HG02840 (cell line): ENCODE measurements around the gene CST4.
"Not testable (repeated sequence)": the region's sequence is repeated elsewhere in the genome, so short reads cannot be mapped to it uniquely, and the experiment has no call there.

ENCODE experiments used
- ATAC-seq: cut with Tn5 transposase; IDR thresholded peaks from one replicate; pipeline ENCODE4 v1.9.1; 2021; ENCODE audit warnings: mild to moderate bottlenecking, moderate library complexity, moderate number of reproducible peaks; ENCODE audit not compliant: unreplicated experiment, low FRiP score

The CST4 gene

DNA sequence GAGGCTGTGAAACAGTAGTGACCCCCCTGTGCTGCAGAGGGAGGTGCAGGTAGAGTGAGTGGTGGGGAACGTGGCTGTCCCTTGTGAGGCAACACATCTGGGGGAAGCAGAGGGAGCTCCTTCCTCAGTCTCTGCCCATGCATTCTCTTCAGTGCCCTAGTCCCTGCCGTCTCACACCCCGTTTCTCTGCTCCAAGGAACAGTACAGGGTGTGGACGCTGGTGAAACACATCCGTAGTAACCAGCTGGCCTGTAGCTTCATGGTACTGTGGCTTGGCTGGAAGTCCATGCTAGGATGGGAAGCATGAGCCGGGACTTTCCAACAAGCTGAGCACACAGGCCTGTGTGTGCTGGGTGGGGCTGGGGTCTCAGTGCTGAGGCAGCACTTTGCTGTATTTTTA, 25.7 kb downstream of the CST4 start:
- ATAC-seq = no peak

DNA sequence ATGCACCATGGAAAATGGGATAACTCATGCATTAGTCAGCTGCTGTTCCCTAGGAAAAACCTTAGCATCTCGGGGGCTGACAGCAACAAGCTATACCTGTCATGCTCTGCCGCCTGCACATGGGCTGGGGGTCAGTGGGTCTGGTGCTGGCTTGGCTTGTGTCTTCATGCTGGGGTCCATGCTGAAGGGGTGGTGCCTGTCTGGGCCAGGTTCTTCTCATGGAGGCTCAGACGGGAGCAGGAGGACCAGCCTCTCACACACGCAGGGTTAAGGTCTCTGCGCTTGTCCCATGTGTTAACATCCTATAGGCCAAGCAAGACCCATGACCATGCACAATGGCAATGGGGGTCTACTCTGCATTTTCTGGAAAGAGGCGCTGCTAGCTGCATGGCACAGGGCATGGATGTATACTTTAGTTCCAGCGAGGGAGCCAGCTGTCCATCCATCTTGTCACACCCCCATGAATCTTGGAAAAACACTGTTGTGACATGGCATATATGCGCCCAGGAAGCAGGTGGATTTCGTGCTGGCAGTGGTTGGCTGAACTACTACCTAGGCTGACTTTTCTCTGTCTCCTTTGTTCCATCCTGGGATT, 26.5 kb downstream of the CST4 start:
- ATAC-seq = no peak

DNA sequence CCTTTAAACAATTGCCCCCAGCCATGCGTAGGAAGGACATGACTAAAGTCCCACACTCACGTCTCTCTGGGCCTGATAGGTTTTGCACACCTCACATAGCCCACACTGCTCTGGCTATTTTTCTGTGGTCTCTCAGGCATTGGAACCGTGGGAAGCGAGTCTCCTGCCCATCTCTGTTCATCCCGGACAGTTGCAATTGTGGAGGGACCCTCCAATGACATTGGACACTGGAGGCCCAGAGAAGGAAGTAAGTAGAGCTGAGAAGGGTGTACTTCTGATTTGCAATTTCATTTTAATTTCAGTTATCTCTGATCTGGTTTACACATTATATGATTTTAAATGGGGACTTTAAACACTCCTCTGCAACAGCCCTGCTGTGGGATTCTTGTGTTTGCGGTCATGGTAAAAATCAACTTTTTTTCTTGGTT, 27.8 kb downstream of the CST4 start:
- no peak for ATAC-seq

DNA sequence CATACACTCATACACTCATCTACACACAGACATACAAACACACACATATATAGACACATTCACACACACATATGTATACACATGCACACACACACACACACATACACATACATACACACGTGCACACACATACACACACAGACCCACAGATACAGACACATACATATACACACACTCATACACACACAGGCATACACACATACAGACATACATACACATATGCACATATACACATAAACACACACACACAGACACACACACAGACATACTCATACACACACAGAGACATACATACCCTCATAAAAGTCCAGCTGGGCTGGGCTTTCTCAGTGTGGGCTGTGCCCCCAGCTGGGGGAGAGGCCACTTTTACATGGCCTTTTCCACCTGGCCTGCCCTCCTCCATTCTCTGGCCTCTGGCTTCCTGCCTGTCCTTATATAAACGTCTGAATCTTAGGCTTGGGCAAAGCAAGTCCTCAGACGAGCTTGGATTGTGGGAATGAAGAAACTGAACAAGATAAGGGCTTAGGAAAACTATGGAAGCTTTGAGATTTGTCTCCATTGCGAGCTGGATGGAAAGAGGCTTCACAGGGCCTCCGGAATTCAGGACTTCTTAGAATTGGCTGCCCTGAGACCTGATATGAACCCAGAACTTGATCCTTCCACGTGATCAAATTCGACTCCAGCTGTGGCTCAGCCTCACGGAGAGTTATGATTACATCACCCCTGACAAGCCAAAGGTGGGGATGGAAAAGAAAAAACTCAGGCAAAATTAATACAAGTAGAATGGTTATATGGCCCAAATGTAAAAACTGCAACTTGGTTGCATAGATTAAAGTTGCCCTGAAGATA, 28.6 kb downstream of the CST4 start:
- ATAC-seq = no peak

DNA sequence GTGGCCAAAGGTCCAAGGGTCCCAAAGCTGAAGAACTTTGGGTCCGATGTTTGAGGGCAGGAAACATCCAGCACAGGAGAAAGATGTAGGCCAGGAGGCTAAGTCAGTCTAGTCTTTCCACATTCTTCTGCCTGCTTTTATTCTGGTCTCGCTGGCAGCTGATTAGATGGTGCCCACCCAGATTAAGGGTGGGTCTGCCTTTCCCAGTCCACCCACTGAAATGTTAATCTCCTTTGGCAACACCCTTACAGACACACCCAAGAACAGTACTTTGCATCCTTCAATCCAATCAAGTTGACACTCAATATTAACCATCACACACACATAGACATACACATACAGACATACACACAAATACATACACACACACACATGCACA, 29.2 kb downstream of the CST4 start:
- not testable (repeated sequence) for ATAC-seq

DNA sequence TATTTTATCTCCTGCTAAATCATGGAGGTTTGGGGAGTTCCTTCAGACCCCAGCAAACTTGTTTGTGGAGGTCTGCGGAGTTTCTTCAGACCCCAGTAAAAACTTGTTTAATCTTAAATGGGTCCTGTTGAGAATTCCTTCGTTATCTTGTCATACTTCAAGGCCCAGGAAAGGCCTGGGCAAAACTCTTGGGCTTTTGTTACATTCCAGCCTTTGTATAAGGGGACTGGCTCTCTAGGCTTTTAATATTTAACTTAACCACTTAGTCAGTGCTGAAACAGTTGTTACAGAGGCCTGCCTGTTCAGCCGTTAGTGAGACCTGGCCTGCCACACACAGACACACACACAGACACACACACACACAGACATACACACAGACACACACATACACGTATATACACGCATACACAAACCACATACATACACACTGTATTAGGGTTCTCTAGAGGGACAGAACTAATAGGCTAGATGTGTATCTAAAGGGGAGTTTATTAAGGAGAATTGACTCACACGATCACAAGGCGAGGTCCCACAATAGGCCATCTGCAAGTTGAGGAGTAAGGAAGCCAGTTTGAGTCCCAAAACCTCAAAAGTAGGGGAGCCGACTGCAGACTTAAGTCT, 29.7 kb downstream of the CST4 start:
- no peak for ATAC-seq

DNA sequence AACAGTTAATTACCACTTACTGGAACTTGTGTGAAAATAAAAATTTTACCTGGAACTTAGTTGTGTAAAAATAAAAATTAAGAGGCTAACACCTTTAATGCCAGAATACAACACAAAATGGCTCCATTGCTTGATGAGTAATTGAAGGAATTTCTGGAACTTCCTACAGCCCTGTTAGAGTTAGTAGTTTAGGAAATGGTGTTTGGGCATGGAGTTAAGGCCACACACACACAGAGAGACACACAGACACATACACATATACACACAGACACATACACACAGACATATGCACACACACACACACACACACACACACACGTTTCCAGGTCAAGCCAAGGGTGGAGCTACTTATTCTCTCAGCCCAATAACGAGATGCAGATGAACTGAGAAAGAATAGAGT, 30.5 kb downstream of the CST4 start:
- ATAC-seq = no peak

DNA sequence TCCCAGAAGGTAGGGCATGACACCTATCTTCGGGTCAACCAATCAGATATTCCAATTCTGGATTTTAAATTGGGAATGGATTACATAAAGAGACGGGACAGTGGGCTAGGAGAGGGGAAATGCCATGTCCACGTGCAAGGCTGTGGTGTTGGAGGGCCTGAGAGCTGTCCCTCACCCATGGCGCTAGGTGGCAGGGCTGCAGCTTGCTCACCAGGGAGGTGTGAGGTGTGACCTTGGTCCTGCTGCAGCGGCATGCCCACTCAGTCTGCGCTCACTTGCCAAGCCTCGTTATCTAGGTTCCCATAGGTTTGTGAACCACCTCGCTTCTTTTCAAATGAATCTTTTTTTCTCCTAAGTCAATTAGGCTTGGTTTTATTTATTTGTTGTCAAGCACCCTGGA, 31.6 kb downstream of the CST4 start:
- ATAC-seq = no peak

DNA sequence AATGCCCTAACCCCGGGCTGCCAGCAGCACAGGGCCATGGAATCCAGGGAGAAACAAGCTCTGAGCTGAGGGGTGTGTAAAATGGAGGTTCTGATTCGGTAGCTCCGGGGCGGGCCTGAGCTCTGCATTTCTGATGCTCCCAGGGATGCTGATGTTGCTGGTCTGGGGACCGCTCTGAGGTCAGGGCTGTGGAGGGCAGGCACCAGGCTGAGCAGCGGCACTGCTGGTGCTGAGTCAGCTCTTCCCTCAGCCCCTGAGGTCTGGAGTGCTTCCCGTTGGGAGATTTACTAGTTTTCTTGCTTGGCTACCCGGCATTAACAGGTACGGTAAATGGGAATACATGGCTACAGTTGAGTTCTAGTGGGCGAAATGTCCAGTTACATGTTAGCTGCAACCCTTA, 32.5 kb downstream of the CST4 start:
- ATAC-seq = no peak

DNA sequence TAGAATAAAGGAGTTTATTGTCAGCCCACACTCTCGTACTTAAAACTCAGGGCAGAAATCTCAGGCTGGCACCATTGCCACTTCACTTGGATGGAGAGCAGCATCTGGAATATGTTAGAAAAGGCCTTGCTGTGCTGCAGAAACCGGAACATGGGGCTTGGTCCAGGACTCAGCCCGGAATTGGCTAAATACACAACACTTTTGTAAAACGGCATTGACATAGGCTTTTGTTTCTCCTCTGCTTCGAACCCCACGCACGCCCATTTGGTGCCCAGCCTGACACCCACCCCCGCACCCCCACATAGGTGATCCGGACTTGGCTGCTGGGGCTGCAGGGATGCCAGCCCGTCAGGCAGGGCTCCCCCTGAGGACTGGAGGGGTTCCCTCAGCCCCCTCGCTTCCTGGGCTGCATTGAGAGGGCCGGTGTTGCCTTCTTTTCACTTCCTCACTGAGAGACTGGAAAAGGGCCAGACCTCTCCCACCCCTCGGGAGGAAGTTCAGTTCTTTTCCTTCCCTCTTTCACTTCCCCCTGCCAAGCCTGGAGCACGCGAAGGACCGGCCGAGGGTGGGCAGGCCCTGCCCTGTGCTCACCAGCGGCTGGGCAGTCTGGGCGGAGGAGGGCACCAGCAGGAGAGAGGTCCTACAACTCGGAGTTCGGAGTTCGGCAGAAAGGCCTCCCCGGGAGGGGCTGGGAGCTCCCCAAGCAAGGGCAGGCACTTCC, 33.2 kb downstream of the CST4 start:
- ATAC-seq = no peak

DNA sequence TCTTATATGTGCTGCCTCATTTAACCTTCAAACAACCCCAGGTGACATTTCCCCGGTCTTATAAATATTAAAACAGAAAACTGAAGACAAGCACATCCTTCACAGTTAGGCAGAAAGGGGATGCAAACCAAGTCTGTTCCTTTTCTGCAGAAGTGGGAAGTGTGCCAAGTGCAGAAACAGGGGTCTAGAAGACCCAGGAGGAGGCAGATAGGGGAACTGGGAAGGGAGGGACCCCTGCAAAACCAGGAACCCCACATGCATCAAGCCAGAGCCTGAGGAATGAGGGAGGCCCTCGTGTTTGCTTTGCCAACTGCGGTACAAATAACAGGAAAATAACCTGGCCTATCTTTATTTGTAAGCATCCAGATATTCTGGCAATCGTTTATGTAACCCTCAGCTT, 34.1 kb downstream of the CST4 start:
- no peak for ATAC-seq

DNA sequence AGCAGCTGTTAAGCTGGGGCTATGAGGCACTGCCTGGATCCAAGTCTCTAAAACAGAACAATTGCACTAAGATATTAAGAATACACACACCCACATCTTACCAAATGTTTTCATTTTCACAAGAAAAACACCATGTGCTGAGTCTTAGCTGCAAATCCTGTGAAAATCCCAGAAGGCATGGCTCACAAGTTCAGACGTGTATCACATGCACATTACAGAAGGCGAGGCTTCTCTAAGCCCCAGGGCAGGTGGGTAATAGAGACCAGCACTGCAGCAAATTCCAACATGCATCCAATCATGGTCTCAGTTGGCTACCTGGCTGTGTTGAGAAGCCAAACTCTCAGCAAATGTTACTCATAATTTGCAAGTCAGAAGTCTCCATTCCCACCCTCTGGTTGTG, 34.8 kb downstream of the CST4 start:
- ATAC-seq = no peak

DNA sequence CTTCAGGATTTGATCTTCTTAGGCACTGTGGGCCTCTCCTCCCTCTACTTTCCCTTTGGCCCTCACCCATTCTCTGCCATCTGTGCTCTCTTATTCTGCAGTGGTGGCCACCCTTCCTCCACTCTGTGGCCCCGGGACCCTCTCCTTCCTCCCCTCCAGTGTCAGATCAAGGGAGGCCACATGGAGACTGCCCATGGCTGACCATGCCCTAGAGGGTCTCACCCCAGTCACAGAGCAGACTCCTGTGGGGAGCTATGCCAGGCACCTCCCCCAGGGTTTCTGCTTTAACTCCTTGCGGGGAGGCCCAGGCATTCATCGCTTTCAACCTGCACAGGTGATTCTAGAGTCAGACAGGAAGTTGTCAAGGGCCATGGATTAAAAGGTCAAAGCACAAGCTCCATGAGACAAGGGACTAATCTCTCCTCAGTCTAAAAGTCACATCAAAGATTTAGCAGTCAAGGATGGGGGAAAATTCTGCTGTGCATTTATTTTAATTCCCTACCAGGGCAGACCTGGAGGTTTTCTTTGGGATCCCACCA, 35.4 kb downstream of the CST4 start:
- no peak for ATAC-seq

DNA sequence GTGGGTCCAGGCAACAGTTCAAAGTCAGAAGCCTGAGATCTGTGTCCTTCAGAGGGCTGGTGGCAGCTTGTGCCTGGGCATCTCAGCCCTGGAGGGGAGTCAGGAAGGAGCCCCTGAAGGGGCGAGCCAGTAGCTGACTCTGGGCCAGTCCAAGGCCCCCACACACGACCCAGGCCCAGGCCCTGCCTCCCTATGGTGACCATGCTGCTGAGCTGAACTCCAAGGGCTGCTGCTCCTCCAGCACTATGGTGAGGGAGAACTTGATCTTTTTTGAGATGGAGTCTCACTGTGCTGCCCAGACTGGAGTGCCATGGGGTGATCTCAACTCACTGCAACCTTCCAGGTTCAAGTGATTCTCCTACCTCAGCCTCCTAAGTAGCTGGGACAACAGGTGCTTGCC, 35.9 kb downstream of the CST4 start:
- ATAC-seq = no peak

DNA sequence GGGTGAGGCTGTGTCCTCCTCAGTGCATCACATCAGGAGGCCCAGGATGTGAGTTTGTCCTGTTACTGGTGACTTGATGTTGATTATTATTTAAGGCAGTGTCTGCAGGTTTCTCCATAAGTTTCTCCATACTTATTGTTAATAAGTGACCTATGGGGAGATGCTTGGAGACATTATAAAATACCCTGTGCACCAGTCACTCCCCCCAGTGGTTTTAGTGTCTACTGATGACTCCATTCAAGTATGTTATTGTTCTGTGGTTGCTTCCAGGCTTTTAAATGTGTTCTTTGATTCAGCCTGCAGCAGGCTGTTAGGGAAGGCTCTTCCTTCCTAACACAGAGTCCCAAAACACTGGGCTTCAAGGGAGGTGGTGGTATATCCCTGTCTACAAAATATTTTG, 36.5 kb downstream of the CST4 start:
- no peak for ATAC-seq

DNA sequence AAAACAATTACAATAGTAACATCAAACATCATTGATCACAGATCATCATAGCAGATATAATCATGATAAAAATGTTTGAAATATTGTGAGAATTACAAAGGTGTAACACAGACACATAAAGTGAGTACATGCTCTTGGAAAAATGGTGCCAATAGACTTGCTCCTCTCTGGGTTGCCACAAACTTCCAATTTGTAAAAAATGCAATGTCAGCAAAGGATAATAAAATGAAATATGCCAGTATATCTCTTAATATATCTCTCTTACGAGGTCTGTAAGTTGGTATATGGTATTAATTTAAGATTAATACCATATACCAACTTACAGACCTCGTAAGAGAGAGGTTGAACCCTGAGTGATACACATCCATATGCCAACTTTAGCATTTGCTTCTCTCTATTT, 37.7 kb downstream of the CST4 start:
- no peak for ATAC-seq

DNA sequence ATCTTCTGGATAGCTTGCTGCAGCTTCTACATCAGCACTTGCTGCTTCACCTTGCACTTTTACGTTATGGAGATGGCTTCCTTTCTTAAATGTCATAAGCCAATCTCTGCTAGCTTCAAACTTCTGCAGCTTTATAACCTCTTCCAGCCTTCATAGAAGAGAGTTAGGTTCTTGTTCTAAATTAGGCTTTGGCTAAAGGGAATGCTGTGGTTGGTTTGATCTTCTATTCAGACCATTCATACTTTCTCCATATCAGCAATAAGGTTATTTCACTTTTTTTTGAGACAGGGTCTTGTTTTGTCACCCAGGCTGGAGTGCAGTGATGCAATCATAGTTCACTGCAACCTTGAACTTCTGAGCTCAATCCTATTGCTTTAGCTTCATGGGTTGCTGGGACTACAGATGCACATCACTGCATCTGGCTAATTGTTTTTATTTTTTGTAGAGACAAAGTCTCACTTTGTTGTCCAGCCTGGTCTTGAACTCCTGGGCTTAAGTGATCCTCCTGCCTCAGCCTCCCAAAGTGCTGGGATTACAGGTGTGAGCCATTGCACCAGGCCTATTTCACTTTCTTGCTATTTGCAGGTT, 38.9 kb downstream of the CST4 start:
- no peak for ATAC-seq

DNA sequence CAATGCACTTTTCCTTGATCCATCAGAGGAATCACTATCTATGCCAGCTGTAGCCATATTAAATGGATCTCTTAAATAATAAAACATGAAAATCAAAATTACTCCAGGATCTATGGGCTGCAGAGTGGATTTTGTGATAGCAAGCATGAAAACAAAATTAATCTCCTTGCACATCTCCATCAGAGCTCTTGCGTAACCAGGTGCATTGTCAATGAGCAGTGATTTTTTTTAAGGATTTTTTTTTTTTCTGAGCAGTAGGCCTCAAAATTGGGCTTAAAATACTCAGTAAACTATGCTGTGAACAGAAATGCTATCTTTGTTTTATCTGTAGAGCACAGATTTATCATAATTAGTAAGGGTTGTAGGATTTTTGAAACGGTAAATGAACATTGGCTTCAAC, 39.6 kb downstream of the CST4 start:
- ATAC-seq = no peak

DNA sequence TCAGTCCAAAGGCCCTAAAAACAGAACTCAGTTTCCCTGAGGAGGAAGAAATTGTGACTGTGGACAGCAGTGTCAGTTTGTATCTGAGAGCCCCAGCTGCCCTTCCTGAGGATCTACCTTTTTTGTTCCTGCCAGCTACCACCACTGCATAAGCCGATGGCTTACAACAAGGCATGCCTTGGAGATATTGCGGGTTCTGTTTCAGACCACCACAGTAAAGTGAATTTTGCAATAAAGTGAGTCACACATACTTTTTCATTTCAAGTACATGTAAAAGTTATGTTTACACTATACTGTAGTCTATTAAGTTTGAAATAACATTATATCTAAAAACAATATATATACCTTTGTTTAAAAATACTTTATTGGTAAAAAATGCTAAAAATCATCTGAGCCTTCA, 41.5 kb downstream of the CST4 start:
- ATAC-seq = no peak

DNA sequence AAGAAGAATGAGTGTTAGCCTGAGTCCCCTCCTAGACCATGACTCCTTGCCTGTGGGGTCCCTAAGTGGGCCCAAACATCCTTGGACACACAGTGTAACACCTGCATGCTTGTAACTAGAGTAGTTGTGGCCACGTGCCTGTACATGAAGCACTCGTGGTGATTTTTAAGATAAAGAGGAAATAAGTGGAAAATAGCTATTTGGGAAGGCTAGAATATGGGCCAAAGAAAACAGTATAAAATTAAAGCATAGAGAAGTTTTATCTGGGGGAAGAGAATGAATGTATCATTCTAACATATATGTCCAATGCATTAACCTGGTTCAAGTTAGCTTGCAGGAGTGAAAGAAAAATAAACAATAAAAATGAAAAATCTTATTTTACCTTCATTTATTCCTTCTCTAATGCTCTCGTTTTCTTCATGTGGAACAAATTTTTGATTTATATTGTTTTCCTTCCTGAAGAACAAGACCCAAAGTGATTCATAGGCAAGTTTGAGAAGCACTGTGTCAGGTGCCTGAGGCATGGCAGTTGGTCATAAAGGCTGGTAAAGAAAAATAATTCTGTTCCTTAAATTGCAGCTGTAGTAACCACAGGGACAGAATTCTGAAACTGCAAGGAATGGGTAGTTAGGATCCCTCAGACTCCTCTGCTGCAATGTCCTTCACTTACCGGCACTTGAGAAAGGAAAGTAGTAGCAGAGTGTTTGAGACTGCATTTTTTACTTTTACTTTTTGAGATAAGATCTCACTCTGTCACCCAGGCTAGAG, 42.5 kb downstream of the CST4 start:
- no peak for ATAC-seq
